Measurements from ENCODE around the gene DNAJC10. TPM values are rescaled to one million over a fixed set of nuclear protein-coding genes. Genes with fewer than 3 reads are reported as not detected.
"Not testable (repeated sequence)": the region's sequence is repeated elsewhere in the genome, so short reads cannot be mapped to it uniquely, and the experiment has no call there.

The DNAJC10 gene
- total RNA-seq, 1 donor from 2014 or later, result 26.0 TPM

DNA sequence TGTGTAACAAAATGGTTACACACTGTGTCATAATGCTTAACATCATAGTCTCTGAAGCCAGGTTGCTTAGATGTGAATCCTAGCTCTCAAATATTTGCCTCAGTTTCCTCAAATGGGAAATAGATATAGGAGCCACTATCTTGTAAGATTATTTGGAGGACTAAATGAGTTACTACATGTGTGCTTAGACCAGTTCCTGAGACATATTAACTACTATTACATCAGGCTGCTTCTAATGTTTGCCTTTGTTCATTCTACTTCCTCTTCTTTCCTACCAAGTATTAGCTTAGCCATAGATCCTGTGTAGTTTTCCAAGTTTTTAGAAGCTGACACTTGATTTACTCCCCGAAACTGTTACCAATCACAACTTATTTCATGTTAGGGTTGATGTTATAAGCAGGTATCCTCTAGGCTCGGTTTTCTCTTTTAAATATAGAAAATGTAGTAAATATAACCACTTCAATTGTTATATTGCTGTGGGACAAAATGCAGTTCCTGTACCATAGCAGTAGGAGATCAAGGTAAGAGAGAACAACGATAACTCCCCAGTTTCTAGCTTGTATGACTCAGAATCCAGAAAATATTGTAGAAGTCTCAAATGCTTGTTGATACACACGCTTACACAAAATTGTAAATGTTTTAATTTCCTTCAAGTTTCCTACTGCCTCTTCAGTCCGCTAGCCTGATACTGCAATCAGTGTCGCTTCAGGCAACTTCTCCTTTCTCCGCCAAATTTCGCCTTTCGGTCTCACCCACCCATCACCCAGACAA lies 751 bp upstream of the DNAJC10 start:
- Histone ChIP-seq H3K4me3 (peak overlapping the region; percentile 82 to 91), H3K36me3 (peaks cover 0 to under 1% of the 10 kb centered on the region in 2 donors), H3K27me3 (no peaks in the 10 kb centered on the region), H3K9me3 (no peaks in the 10 kb centered on the region), H3K4me1 (peaks cover 0 to 4% of the 10 kb centered on the region in 2 donors), H3K27ac (peak overlapping the region; percentile 86 to 90)
- intact Hi-C loops (cut with DNase I), result loop anchor here (5.0 to 10.0 kb wide), 3 partner anchors 367 to 1731 kb away; partner anchors contain the start of genes ITPRID2 and UBE2E3
- no peak for DNase-seq (ENCODE audit: low spot score in 2 of 2)
- TF ChIP-seq, protein P1, sequence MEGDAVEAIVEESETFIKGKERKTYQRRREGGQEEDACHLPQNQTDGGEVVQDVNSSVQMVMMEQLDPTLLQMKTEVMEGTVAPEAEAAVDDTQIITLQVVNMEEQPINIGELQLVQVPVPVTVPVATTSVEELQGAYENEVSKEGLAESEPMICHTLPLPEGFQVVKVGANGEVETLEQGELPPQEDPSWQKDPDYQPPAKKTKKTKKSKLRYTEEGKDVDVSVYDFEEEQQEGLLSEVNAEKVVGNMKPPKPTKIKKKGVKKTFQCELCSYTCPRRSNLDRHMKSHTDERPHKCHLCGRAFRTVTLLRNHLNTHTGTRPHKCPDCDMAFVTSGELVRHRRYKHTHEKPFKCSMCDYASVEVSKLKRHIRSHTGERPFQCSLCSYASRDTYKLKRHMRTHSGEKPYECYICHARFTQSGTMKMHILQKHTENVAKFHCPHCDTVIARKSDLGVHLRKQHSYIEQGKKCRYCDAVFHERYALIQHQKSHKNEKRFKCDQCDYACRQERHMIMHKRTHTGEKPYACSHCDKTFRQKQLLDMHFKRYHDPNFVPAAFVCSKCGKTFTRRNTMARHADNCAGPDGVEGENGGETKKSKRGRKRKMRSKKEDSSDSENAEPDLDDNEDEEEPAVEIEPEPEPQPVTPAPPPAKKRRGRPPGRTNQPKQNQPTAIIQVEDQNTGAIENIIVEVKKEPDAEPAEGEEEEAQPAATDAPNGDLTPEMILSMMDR (IDR thresholded peaks at IDR 0.05), result no peak

DNA sequence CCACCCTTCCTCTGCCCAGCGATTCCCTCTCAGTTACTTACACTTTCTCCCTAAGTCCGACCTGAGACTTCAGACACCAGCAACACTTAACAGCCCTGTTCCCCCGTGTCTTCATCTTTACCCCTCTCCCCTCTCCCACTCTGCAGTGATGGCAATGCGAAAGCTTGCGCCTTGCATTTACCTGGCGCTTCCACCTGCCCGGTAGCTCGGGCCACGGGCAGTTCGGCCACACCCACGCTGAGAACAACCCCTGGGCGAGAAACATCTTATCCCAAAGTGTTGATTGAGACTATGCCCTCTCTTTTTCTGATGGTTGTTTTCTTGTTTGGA lies 558 bp downstream of the DNAJC10 start:
- H3K4me3 ChIP-seq, result peak overlapping the region; percentile 82 to 91
- peaks cover 0 to 12% of the 10 kb centered on the region in 2 donors for H3K36me3 ChIP-seq
- no peak for DNase-seq (ENCODE audit: low spot score in 2 of 2)
- TF ChIP-seq, protein P1 (IDR thresholded peaks at IDR 0.05), result no peak
- intact Hi-C loops (cut with DNase I), result loop anchor here (2.0 to 10.0 kb wide), 4 partner anchors 366 to 1732 kb away; partner anchors contain the start of genes ITPRID2, NUP35 and UBE2E3
- H3K9me3 ChIP-seq, result no peaks in the 10 kb centered on the region
- H3K27me3 ChIP-seq, result no peaks in the 10 kb centered on the region
- H3K4me1 ChIP-seq, result peaks cover 0 to 4% of the 10 kb centered on the region in 2 donors
- peak overlapping the region; percentile 86 to 90 for H3K27ac ChIP-seq

DNA sequence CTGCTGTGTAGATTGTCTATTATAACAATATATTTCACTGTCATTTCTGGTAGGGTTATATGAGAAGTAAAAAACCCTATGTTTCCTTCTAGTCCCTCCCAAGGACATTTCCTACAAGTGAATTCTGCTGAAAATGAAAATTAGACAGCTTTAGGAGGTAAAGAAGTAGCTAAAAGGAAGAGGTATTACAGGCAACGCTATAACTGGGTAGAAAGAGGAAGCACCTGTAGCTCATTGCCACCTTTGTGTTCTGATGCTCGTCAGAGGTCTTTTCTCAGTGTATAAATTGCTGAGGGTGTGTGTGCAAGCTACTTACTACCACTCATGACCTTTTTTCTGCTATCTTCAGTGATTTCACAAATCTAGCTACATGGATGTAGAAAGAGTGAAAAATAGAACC lies 1.4 kb downstream of the DNAJC10 start:
- Histone ChIP-seq H3K4me1 (peaks cover 0 to 4% of the 10 kb centered on the region in 2 donors), H3K27ac (peak overlapping the region; percentile 86 to 90), H3K27me3 (no peaks in the 10 kb centered on the region), H3K9me3 (no peaks in the 10 kb centered on the region), H3K36me3 (peaks cover 4 to 19% of the 10 kb centered on the region in 2 donors), H3K4me3 (peak overlapping the region; percentile 29 to 82)
- no peak for DNase-seq (ENCODE audit: low spot score in 2 of 2)
- intact Hi-C loops (cut with DNase I), result loop anchor here (2.0 to 10.0 kb wide), 4 partner anchors 365 to 1733 kb away; partner anchors contain the start of genes ITPRID2, NUP35 and UBE2E3
- TF ChIP-seq, protein P1 (IDR thresholded peaks at IDR 0.05), result no peak

DNA sequence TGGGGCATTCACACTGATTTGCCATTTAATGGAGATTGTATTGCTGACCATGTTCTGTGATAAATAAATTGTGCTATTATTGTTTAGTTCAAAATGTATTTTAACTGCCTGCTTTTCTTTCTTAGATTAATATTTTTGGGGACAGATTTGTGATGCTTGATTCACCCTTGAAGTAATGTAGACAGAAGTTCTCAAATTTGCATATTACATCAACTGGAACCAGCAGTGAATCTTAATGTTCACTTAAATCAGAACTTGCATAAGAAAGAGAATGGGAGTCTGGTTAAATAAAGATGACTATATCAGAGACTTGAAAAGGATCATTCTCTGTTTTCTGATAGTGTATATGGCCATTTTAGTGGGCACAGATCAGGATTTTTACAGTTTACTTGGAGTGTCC lies 1.8 kb downstream of the DNAJC10 start:
- TF ChIP-seq, protein P1 (IDR thresholded peaks at IDR 0.05), result no peak
- no peak for DNase-seq (ENCODE audit: low spot score in 2 of 2)
- no peaks in the 10 kb centered on the region for H3K27me3 ChIP-seq
- peak overlapping the region; percentile 29 to 82 for H3K4me3 ChIP-seq
- intact Hi-C loops (cut with DNase I), result loop anchor here (2.0 to 10.0 kb wide), 4 partner anchors 364 to 1733 kb away; partner anchors contain the start of genes ITPRID2, NUP35 and UBE2E3
- H3K9me3 ChIP-seq, result no peaks in the 10 kb centered on the region
- peak overlapping the region; percentile 86 to 90 for H3K27ac ChIP-seq
- H3K36me3 ChIP-seq, result peaks cover 4 to 23% of the 10 kb centered on the region in 2 donors
- H3K4me1 ChIP-seq, result peaks cover 0 to 4% of the 10 kb centered on the region in 2 donors

DNA sequence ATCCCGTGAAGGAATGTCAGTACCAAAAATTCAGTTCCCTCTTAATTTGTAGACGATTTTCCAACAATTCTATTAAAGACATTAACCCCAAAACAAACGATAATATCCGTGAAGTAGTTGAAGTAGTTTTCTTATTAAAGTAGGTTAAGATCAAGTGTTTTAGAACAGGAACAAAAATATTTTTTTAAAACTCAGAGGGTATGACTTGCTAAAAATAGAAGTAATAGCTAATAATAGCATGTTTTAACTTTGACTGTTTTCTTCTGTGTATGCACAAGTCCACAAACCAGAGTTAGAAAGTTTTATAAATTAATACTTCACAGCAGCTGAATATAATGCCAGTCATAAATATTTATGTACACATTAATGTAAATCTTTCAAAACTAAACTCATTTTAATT lies 2.4 kb downstream of the DNAJC10 start:
- Histone ChIP-seq H3K27ac (peak overlapping the region; percentile 28 to 86), H3K4me1 (peaks cover 0 to 4% of the 10 kb centered on the region in 2 donors), H3K9me3 (no peaks in the 10 kb centered on the region), H3K27me3 (no peaks in the 10 kb centered on the region), H3K36me3 (peaks cover 4 to 29% of the 10 kb centered on the region in 2 donors), H3K4me3 (peak overlapping the region; percentile 29 to 82)
- intact Hi-C loops (cut with DNase I), result loop anchor here (5.0 to 10.0 kb wide), 3 partner anchors 364 to 1734 kb away; partner anchors contain the start of genes ITPRID2 and UBE2E3
- TF ChIP-seq, protein P1 (IDR thresholded peaks at IDR 0.05), result no peak
- DNase-seq (ENCODE audit: low spot score in 2 of 2), result no peak

DNA sequence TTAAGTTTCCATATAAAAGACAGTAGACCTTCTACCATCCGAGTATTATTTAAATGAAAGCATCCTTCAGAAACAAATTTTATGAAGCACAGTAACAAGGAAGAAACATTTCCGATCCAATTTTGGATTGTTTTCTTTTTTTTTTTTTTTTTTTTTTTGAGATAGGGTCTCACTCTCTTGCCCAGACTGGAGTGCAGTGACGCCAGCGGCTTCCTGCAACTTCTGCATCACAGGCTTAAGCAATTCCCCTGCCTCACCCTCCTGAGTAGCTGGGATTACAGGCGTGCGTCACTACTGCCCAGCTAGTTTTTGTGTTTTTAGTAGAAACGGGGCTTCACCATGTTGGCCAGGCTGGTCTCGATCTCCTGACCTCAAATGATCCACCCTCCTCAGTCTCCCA lies 3.1 kb downstream of the DNAJC10 start:
- H3K4me3 ChIP-seq; H3K4me1 ChIP-seq; H3K27me3 ChIP-seq; H3K9me3 ChIP-seq; DNase-seq (ENCODE audit: low spot score in 2 of 2); H3K27ac ChIP-seq: not testable (repeated sequence)
- peaks cover 4 to 34% of the 10 kb centered on the region in 2 donors for H3K36me3 ChIP-seq
- intact Hi-C loops (cut with DNase I), result loop anchor here (5.0 to 10.0 kb wide), 3 partner anchors 363 to 1734 kb away; partner anchors contain the start of genes ITPRID2 and UBE2E3
